HG02852 (cell line): Measurements from ENCODE around the gene FBXL5.
"Not testable (repeated sequence)": the region's sequence is repeated elsewhere in the genome, so short reads cannot be mapped to it uniquely, and the experiment has no call there.

Experiments
- ATAC-seq: cut with Tn5 transposase; IDR thresholded peaks from one replicate; pipeline ENCODE4 v1.9.1; 2021; ENCODE audit warnings: mild to moderate bottlenecking, moderate library complexity; ENCODE audit not compliant: unreplicated experiment

The FBXL5 gene

DNA sequence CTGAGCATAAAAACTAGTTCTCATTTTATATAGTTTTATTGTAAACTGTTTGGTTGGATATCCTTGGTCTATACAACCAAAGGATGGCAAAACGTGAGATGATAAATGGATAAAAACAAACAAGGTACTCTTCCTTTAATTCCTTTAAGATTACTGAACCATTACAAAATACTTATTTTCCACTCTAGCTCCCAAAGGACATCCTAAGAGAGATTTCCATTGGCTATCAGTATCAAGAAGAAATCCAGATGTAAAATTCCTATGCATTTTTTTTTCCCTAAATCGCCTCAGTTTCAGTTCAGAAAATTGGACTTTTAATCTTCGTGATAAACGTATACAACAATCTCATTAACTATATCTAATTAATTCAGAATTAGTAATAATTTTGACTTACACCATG lies 2.3 kb downstream of the FBXL5 start:
- no peak for ATAC-seq

DNA sequence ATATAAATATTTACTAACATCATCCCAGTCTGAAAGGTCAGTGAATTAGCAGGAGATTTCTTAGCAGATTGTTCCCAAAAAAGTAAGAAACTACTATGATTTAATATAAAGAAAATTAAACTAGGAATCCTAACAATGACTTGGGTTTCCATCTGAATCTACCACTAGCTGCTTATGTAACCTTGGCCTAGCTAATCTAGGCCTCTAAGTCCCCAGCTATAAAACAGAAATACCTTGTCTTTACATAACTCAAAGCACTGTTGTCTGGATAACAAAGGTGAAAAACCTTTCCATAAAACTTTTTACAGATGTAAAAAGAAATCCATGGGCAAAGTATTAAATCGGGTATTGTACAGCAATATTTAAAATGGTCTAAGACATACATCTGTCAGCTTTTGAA lies 3.0 kb downstream of the FBXL5 start:
- no peak for ATAC-seq

DNA sequence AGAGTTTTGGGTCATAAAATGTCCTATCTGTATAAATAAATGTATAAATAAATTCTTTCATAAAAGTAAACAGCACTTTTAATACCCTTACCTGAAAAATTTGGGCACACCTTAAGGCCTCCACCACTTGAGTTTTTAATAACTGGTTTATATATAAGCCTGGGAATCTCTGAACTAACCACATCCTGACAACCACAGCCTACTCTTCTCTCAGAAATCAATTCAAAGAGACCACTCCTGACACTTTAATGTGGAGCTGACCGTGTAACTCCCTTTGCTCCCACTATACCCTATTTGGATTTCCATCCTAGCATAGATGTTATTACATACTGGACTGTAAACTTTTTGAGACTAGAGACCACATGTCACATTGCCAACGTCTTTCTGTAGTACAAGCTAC lies 3.5 kb downstream of the FBXL5 start:
- no peak for ATAC-seq

DNA sequence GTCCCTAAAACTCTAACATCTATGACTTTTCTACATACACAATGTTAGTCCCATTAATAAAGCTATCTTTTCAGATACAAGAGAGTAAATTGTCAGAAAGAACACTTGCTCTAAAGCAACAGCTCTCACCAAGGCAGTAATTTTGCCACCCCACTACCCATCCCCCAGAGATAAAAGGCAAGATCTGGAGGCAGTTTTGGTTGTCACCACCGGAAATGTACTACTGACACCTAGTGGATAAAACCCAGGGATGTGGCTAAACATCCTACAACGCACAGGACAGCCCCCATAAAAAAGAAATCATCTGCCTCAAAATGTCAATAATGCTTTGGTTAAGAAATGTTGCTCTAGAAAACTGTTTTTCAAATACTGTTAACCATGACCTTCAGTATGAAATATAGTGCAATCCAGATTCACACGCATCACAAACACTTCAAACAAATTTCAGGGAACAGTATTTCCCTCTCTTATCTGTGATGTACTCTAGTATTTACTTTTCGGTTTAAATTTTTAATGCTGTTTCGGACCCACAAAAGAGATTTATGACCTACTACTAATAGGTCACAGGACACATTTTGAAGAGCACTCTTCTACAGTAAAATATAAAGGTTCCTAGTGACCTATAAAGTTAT lies 5.1 kb downstream of the FBXL5 start:
- ATAC-seq: no peak

DNA sequence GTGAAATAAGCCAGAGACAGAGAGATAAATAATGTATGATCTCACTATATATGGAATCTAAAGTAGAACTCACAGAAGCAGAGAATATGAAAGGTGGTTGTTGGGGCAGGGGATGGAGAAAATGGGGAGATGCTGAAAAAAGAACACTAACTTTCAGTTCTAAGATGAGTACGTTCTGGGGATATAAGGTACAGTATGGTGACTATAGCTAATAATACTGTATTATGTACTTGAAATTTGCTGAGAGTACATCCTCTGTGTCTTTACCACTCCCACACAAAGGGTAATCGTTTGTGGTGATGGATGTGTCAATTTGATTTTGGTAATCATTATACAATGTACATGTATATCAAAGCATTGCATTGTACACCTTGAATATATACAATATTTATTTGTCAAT lies 6.6 kb downstream of the FBXL5 start:
- ATAC-seq: peak; percentile 60

DNA sequence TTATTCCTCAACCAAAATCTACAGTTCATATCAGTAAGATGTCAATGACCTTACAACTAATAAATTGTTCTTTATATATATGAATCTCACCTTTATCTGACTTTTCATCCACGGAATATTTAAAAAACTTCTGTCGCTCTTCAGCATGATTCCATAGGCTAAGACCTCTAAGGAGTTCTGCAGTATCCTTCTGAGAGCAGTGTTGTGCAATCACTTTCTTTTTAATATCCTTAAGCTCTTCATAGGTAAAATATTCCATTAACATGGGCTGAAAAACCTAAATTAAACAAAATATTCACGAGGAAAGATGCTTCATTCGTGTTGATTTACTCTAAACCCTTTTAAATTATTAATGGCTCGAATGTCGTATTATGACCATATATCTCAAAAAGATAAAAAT lies 16.7 kb downstream of the FBXL5 start:
- ATAC-seq: no peak

DNA sequence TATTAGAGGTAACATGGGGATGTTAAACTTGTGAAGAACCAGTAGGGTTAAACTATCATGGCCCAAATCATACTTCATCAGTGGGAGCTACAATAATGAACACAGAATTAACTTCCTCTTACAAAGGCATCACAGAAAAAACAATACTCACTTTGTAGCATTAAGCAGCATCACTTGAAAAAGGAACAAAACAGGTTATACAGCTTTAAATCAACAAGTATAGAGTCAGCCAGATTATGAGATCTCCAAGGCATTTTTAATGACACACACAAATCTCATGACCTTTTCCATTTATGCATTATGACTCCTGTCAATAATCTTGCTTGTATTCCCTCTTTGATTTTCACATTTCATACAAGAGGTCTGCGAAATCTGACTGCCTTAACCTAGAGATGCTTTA lies 18.3 kb downstream of the FBXL5 start:
- ATAC-seq: no peak

DNA sequence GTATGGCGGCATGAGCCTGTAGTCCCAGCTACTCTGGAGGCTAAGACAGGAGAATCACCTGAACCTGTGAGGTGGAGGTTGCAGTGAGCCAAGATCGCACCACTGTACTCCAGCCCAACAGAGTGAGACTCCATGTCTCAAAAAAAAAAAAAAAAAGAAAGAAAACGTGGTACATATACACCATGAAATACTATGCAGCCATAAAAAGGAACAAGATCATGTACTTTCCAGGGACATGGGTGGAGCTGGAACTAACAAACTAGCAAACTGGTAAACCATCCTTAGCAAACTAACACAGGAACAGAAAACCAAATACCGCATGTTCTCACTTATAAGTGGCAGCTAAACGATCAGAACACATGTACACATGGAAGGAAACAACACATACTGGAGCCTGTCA lies 37.8 kb downstream of the FBXL5 start:
- not testable (repeated sequence) for ATAC-seq

DNA sequence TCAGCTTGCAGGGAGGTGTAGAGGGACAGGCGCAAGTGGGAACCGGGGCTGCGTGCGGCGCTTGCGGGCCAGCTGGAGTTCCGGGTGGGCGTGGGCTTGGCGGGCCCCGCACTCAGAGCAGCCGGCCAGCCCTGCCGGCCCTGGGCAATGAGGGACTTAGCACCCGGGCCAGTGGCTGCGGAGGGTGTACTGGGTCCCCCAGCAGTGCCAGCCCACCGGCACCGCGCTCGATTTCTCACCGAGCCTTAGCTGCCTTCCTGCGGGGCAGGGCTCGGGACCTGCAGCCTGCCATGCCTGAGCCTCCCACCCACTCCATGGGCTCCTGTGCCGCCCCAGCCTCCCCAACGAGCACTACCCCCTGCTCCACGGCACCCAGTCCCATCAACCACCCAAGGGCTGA lies 40.3 kb downstream of the FBXL5 start:
- ATAC-seq: not testable (repeated sequence)

DNA sequence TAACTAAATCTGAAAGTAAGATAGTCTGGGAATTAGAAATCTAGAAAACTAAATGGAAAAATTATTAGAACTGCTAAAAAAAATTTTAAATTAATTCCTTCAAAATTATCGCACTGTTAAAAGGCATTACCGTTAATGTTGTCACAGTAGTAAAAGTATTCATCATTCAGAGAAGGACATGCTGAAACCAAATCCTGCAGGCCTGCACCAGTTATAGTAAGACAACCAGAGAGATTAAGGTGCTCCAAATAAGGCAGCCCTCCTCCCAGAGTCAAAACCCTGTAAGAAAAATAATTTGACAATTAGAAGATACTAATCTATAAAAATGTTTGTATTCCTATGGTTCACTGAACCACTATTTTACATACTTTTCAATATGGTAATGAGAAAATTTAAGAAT lies 43.0 kb downstream of the FBXL5 start:
- no peak for ATAC-seq

DNA sequence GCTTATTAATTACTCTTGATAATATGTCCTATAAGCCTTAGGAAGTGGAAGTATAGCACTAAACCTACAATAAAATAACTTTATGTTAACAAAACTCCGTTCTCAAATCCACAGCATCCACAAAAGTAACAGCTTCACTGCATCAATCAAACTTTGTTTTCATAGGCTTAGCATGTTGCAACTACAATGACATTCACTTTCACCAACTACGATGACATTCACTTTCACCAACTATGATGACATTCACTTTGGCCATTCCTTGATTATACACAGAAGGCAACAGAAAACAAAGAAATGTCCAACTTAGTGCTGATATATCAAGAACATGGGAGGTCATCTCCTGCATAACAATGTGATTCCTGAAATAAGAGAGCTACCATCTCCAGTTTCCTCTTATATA lies 44.3 kb downstream of the FBXL5 start:
- ATAC-seq: no peak

DNA sequence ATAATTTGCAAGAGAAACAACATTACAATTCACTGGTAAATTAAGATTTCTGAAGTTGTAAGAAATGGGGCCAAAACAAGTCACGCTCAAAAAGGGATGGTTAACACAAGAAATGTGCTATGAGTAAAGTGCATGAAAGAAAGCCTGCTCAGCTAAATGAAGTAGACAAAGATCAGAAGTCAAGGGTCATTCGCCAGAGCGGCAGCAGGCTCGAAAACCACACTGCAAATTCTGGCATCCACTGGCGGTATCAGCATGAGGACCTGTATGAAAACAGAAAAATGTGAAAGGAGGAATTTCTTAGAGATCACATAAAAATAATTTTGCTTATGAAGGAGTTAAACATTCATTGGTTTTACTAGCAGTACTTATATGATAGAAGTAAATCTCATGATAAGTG lies 49.6 kb downstream of the FBXL5 start:
- ATAC-seq: no peak

DNA sequence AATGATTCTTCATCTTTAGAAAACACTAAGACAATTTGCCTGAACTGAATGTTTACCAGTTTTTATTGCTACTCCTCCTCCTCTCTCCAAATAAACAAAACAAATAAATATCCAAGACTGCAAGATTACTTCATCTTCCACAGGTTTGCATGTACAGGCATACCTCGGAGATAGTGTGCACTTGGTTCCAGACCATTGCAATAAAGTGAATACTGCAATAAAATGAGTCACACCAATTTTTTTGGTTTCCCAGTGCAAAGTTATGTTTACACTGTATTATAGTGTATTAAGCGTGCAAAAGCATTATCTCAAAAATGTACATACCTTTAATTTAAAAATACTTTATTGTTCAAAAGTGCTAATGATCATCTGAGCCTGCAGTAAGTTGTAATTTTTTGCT lies 53.3 kb downstream of the FBXL5 start:
- no peak for ATAC-seq

DNA sequence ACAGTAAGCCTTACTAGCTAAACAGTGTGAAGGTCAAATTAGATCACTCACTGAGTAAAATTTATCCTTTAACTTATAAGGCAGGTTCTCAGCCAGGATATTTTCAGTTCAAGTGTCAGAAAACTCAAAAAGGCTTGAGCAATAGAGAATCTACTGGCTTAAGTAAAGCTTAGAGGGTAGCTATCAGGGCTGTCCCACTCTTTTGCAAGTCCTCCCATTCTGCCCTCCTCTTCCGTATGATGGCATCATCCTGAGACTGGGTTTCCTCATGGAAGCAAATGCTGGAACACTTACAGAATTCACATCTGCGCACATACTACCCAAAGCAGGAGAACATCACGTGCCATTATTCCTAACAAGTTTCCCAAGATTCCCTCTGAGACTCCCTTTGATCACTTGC lies 55.0 kb downstream of the FBXL5 start:
- no peak for ATAC-seq

DNA sequence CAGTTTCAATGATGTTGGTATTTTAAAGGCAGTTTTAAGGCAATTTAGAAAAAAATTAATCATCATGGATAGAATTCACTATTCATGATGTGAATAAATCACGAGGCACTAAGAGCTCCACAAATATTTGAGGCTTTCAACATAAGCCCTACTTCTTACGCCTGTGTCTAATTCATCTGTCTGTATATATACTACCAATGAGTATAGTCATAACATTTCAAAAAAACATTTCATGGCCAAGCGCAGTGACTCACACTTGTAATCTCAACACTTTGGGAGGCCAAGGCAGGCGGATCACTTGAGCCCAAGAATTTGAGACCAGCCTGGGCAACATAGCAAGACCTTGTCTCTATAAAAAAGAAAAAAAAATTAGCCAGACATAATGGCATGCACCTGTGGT lies 56.5 kb downstream of the FBXL5 start:
- ATAC-seq: no peak

DNA sequence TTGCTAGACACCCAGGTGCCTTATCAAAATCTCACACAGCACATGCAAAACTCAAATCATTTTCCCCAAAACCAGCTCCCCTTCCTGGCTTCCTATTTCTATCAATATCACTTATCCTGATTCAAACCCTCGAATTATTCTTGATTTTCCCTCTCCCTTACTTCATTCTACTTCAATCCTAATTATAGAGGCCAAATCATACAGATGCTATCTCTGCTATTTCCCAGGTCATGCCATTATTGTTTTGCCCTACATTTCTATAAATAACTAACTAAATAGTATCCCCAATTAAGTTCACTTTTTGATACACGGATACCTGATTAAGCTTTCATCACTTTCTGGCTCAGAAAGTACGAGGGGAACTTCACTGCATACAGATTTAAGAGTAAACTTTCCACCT lies 62.4 kb downstream of the FBXL5 start:
- no peak for ATAC-seq

DNA sequence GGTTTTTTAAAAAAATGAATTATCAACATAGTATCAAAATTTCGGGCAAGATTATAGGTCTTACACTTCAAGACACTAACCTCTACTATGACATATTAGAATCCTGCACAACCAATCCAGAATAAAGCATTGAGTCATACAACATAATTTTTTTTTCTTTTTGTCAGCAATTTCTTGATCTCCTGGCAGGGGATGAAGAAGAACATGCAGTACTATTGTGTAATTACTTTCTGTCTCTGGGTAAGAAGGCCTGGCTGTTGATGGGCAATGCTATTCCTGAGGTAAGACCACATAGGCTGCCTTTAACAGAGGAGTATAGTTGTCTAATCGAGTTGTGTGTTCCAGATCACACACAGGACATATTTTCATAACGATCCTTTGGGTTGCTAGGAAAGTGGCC lies 67.5 kb downstream of the FBXL5 start:
- no peak for ATAC-seq

DNA sequence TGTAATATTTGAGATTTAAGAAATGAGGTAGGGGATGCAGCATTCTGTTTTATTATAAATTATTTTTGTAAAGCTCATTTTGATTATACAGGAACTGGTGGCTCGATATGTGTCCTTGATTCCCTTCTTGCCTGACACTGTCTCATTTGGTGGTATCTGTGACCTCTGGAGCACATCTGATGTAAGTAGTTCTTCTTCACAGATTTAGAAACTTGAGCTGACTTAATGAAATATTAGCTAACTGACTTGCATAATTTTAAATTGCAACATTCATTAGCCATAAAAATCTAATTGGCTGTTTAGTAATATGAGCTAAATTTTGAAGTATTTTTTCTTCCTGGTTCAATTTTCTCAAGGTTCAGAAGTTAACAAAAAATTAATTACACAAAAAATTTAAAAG lies 69.1 kb downstream of the FBXL5 start:
- no peak for ATAC-seq

DNA sequence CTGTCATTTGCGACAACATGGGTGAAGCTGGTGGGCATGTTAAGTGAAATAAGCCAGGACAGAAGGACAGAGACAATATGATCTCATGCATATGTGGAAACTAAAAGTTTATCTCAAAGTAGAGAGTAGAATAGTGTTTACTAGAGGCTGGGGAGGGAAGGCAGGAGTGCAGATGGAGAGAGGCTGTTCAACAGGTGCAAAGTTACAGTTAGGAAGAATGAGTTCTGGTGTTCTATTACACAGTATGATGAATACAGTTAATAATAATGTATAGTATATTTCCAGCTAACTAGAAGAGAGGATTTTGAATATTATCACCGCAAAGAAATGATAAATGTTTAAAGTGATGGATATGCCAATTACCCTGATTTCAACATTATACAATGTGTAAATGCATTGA lies 69.8 kb downstream of the FBXL5 start:
- ATAC-seq: no peak

DNA sequence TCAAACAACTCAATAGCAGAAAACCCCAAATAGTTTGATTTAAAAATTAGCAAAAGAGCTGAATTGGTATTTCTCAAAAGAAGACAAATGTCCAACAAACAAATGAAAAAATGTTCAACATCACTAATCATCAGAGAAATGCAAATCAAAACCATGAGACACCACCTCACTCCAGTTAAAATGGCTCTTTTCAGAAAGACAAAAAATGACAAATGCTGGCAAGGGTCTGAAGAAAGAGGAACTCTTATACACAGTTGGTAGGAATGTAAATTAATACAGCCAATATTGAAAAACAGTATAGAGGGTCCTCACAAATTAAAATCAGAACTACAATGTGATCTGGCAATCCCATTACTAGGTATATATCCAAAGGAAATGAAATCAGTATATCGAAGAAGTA lies 70.4 kb downstream of the FBXL5 start:
- no peak for ATAC-seq

DNA sequence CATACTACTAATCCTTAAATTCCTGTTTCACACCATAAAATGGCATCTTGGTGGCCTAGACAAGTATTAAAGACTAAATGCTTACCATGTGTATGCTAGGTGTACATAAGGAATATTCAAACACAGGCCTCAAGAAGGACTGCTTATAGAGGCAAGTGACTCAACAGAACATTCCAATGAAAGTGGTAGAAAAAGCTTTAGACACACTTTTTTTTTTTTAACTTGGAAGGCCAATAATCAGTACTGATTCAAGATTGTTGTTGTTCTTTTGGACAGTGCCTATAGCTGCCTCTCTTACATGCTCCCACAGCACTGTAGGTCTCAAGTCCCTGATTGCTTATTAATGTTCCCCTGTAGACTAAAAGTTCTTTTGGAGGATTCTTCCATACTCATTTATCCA lies 77.6 kb downstream of the FBXL5 start:
- no peak for ATAC-seq

DNA sequence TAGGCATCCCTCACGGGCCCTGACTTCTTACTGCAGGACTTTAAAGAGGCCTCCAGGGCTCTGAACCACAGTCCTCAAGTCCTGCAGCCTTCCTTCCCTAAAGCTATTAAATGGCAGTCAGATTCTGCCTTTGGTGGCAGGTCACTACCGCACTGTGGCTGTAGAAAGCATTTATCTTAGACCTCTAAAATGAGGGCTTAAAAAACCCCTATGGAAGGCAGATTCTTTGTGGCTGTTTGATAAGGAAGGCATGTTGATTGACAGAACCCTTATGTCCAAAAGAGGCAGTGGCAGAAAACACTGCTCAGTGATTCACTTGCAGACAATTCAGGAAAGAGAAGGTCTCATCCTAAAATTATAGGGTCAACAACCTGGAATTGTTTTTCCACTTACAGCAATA lies 79.2 kb downstream of the FBXL5 start:
- ATAC-seq: no peak

DNA sequence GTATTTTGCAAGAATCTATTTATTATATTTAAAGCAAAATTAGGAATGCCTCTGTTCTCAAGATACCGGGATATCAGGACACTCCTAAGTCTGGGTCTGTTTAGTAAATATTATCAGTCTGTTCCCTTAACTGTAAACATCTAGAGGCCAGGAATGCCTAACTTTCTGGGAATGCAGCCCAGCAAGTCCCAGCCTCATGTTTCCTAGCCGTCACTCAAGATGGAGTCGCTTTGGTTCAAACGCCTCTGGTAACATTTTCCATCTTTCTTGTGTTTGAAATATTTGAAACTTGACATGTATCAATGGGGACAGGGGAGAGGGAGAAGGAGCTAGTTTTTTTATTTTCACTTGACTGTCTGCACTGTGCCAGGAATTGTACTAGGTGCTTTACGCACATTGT lies 85.4 kb downstream of the FBXL5 start:
- ATAC-seq: no peak

DNA sequence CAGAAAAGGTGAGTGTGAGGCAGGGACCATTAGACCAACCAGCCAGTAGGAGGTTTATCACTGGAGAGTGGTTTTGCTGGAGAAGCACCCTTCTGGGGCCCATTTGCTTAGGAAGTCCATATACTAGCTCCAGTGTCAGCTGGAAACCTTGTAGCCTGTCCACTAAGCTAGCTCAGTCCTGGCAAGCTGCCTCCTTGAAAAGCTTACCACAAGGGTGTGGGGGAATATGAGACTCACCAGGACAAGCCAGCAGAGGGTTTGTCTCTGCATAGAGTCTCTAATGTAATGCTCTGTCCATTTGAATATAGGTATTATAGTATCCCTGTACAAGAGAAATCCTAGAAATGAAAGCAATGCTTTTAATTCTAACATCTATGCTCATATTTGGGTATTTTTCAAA lies 86.3 kb downstream of the FBXL5 start:
- no peak for ATAC-seq
